HCT116 (cell line): Measurements from ENCODE around the gene TMEM74B. TPM values are rescaled to one million over a fixed set of nuclear protein-coding genes. Genes with fewer than 3 reads are reported as not detected.

Experiments used
- ATAC-seq: fragments of 200-7000 bp; cut with Tn5 transposase; 2 replicates; pipeline ENCODE4 v1.9.1; 2020; ENCODE audit warnings: mild to moderate bottlenecking, moderate library complexity
- BruUV-seq: library from RNA; stranded (reverse); fragments of 400-500 nt; replicated peaks from 2 replicates; lab custom pipeline; 2021; lab: Mats Ljungman, UMichigan
- CTCF ChIA-PET: fragments of 300-600 bp; sonication (Branson Sonifier 250); formaldehyde crosslinking; loops from one replicate; lab custom pipeline; 2021; ENCODE audit warnings: antibody characterized with exemption; lab: Charles Lee
- POLR2A ChIA-PET: fragments of 300-600, 350-600 bp; sonication (Branson Sonifier 250); formaldehyde crosslinking; loops from one replicate; lab custom pipeline; 2021; ENCODE audit warnings: antibody characterized with exemption; lab: Charles Lee
- RAD21 ChIA-PET, 2 experiments: fragments of 300-600 bp; sonication (Branson Sonifier 250); formaldehyde crosslinking; loops; one replicate each; lab custom pipeline; 2023; ENCODE audit warnings: low total read pairs in 2 of 2; ENCODE audit not compliant: uncharacterized antibody in 2 of 2, unreplicated experiment in 2 of 2, low non-redundant PET in 1 of 2; lab: Charles Lee
- DNase-seq: peaks from one replicate; pipeline ENCODE4 v3.0.0-alpha.2; 2010; ENCODE audit warnings: low read depth, low spot score
- H2AFZ ChIP-seq: fragments of 200-600 bp; shearing (Covaris generic), sonication (generic); 2 replicates; pipeline ENCODE4 v1.6.1; 2017; ENCODE audit warnings: low read depth, mixed run types, mixed read lengths, antibody characterized with exemption, low read length; ENCODE audit not compliant: poor library complexity, severe bottlenecking
- H3K27ac ChIP-seq: 2 replicates; pipeline ENCODE4 v1.5.1; 2012; ENCODE audit warnings: low read depth, low read length
- H3K27me3 ChIP-seq: fragments of 200-600 bp; sonication (generic); 2 replicates; pipeline ENCODE4 v1.6.1; 2016; ENCODE audit warnings: mixed run types, low read length, mixed read lengths; ENCODE audit not compliant: insufficient read depth
- H3K36me3 ChIP-seq, 2 experiments: fragments of 200-500 bp in 1 of 2; fragments of 200-600 bp in 1 of 2; sonication (Bioruptor generic) in 1 of 2; sonication (generic) in 1 of 2; 2 replicates each; pipeline versions ENCODE4 v1.5.1 to v1.6.1; 2014 to 2016; ENCODE audit warnings: low read length in 2 of 2, inconsistent platforms in 1 of 2, mixed read lengths in 1 of 2, mixed run types in 1 of 2; ENCODE audit not compliant: insufficient read depth in 2 of 2, control insufficient read depth in 1 of 2
- H3K4me1 ChIP-seq, 2 experiments: fragments of 200-600 bp in 1 of 2; sonication (generic) in 1 of 2; 2 replicates each; pipeline versions ENCODE4 v1.5.1 to v1.6.1; 2012 to 2017; ENCODE audit warnings: low read length in 2 of 2, inconsistent platforms in 1 of 2, mild to moderate bottlenecking in 1 of 2, mixed read lengths in 1 of 2, mixed run types in 1 of 2, moderate library complexity in 1 of 2; ENCODE audit not compliant: insufficient read depth in 2 of 2, control insufficient read depth in 1 of 2
- H3K4me2 ChIP-seq: fragments of 200-600 bp; sonication (generic); 2 replicates; pipeline ENCODE4 v1.6.1; 2017; ENCODE audit warnings: mixed run types, low read length, mixed read lengths
- H3K4me3 ChIP-seq, 2 experiments: fragments of 200-600 bp in 1 of 2; sonication (generic) in 1 of 2; replicated peaks in 1 of 2; 2 replicates each; pipeline ENCODE4 v1.5.1; 2011 to 2016; ENCODE audit warnings: low read length in 2 of 2, control low read depth in 1 of 2, low read depth in 1 of 2, mild to moderate bottlenecking in 1 of 2, mixed read lengths in 1 of 2, mixed run types in 1 of 2
- H3K79me2 ChIP-seq: fragments of 200-600 bp; sonication (generic); 2 replicates; pipeline ENCODE4 v1.6.1; 2017; ENCODE audit warnings: mild to moderate bottlenecking, mixed run types, low read length, moderate library complexity, mixed read lengths; ENCODE audit not compliant: insufficient read depth
- H3K9ac ChIP-seq: fragments of 200-600 bp; sonication (generic); 2 replicates; pipeline ENCODE4 v1.6.1; 2016; ENCODE audit warnings: low read length, mixed read lengths
- H3K9me2 ChIP-seq: fragments of 200-600 bp; sonication (generic), shearing (Covaris generic); 2 replicates; pipeline ENCODE4 v1.6.1; 2017; ENCODE audit warnings: mixed run types, mild to moderate bottlenecking, moderate library complexity; ENCODE audit not compliant: insufficient read depth
- H3K9me3 ChIP-seq, 2 experiments: fragments of 200-500 bp in 1 of 2; fragments of 200-600 bp in 1 of 2; sonication (Bioruptor generic) in 1 of 2; sonication (generic) in 1 of 2; 2 replicates each; pipeline ENCODE4 v1.6.1; 2014 to 2017; ENCODE audit warnings: low read length in 2 of 2, mixed read lengths in 2 of 2, inconsistent platforms in 1 of 2, low read depth in 1 of 2, mild to moderate bottlenecking in 1 of 2, mixed run types in 1 of 2, moderate library complexity in 1 of 2; ENCODE audit not compliant: control insufficient read depth in 1 of 2, insufficient read depth in 1 of 2
- H4K20me1 ChIP-seq: fragments of 200-600 bp; sonication (generic), shearing (Covaris generic); 2 replicates; pipeline ENCODE4 v1.6.1; 2017; ENCODE audit warnings: mixed run types, mild to moderate bottlenecking, moderate library complexity; ENCODE audit not compliant: insufficient read depth
- EZH2 ChIP-seq: fragments of 200-600 bp; sonication (generic); IDR thresholded peaks from 2 replicates; pipeline ENCODE4 v1.6.1; 2017; ENCODE audit warnings: antibody characterized with exemption, mixed run types
- EZH2phosphoT487 ChIP-seq: fragments of 200-600 bp; IDR thresholded peaks from 2 replicates; pipeline ENCODE4 v1.6.1; 2018; ENCODE audit warnings: antibody characterized with exemption, borderline replicate concordance
- FOSL1 ChIP-seq: IDR thresholded peaks from 2 replicates; pipeline ENCODE4 v1.6.1; 2012; ENCODE audit warnings: low read depth
- POLR2A ChIP-seq: IDR thresholded peaks from 2 replicates; pipeline ENCODE4 v1.7.0; 2011; ENCODE audit warnings: borderline replicate concordance; ENCODE audit not compliant: insufficient read depth, insufficient read length; ENCODE audit errors: extremely low read depth
- REST ChIP-seq: IDR thresholded peaks from 2 replicates; pipeline ENCODE4 v1.6.1; 2012; ENCODE audit warnings: low read depth
- SP1 ChIP-seq: IDR thresholded peaks from 2 replicates; pipeline ENCODE4 v1.6.1; 2012; ENCODE audit warnings: low read depth
- SRF ChIP-seq: IDR thresholded peaks from 2 replicates; pipeline ENCODE4 v1.6.1; 2012; ENCODE audit warnings: low read depth
- ZBTB33 ChIP-seq: IDR thresholded peaks from 2 replicates; pipeline ENCODE4 v1.6.1; 2011; ENCODE audit warnings: mild to moderate bottlenecking, low read length, moderate library complexity; ENCODE audit not compliant: insufficient replicate concordance; ENCODE audit errors: extremely low read depth
- ZFX ChIP-seq: fragments of 450-650 bp; IDR thresholded peaks from 2 replicates; pipeline ENCODE4 v1.6.1; 2017
- ZNF274 ChIP-seq: fragments of 200-500 bp; sonication (Bioruptor generic); IDR thresholded peaks from 2 replicates; pipeline ENCODE4 v1.6.1; 2014; ENCODE audit warnings: mild to moderate bottlenecking, low read depth, low read length, inconsistent platforms
- intact Hi-C: fragments of 100-400 bp; cut with micrococcal nuclease; formaldehyde crosslinking; loops from 2 replicates; pipeline ENCODE4 v1.10.0; 2022
- total RNA-seq: library from RNA; stranded (reverse); gene quantifications from one replicate; pipeline ENCODE4 v1.2.1, GENCODE V29; 2021; ENCODE audit not compliant: unreplicated experiment
- TF ChIP-seq, protein P1 (sequence below), 3 experiments: fragments of 200-600 bp in 1 of 3; sonication (generic) in 1 of 3; IDR thresholded peaks in 2 of 3; conservative IDR thresholded peaks in 1 of 3; 2 replicates each; pipeline ENCODE4 v1.5.1; 2012 to 2017; ENCODE audit warnings: low read depth in 2 of 3, low read length in 2 of 3, antibody characterized with exemption in 1 of 3, borderline replicate concordance in 1 of 3, control low read depth in 1 of 3, mild to moderate bottlenecking in 1 of 3, mixed read lengths in 1 of 3, mixed run types in 1 of 3, moderate library complexity in 1 of 3; ENCODE audit not compliant: insufficient read depth in 1 of 3

Gene TMEM74B
- total RNA-seq, 1 experiment from 2014 or later, result 25.7 TPM

DNA sequence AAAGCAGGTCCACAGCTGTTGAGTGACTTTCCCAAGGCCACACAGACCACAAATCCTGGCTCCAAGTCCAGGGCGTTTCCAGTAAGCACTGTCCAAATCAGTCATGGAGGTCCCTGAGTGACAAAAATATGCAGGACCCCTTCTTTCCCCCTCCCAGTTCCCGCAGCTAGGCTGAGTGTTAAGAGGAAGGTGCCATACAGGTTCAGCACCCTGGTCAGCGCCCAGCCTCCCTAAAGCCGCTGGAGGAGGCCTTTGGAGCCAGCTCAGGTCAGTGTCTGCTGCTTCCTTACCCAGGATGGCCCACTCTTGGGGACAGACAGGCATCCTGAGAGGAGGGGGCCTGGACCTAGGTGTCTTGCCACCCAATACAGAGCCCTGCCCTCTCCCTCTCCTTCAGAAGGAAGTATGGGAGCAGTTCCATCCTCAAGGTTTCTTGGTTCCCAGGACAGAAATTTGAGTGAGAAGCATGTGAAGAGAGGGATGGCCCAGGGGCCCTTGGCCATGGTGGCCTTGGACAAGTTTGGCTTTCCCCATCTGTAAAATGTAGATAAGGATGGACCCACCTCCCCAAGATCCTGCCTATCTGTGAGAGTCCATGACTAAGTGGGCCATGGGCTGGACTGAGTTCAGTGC is 13.2 kb downstream of the TMEM74B start:
- Histone ChIP-seq H3K36me3 (peaks cover 8 to 35% of the 10 kb centered on the region in 2 experiments; a peak in 3 of 4 replicates), H3K9ac (no peak overlapping the region), H3K4me2 (no peak overlapping the region), H3K27me3 (no peaks in the 10 kb centered on the region), H2AFZ (no peak overlapping the region), H3K4me1 (no peaks in the 10 kb centered on the region), H3K79me2 (no peaks in the 10 kb centered on the region), H4K20me1 (no peaks in the 10 kb centered on the region), H3K27ac (no peak overlapping the region), H3K4me3 (no peak overlapping the region), H3K9me3 (no peaks in the 10 kb centered on the region), H3K9me2 (no peaks in the 10 kb centered on the region)
- intact Hi-C loops, result no loop called here
- ChIA-PET POLR2A (no interaction called here), CTCF (no interaction called here), RAD21 (no interaction called here)
- ATAC-seq, result 0 out of 2 replicates have a peak, but pooled peaks have one; percentile 34
- BruUV-seq, result no TSS peak
- TF ChIP-seq SRF (no peak), EZH2phosphoT487 (no peak), REST (peak; percentile 82)
- DNase-seq, result no peak

- H3K4me1 ChIP-seq, result no peaks in the 10 kb centered on the region
- H3K9me3 ChIP-seq, result no peaks in the 10 kb centered on the region
- TF ChIP-seq ZFX, result no peak
- no peak for TF ChIP-seq FOSL1
- no peak for TF ChIP-seq ZNF274
- TF ChIP-seq SP1, result no peak
- TF ChIP-seq EZH2, result no peak
- no peak for TF ChIP-seq POLR2A
- TF ChIP-seq EZH2phosphoT487, result no peak
- TF ChIP-seq ZBTB33, result no peak
- no peak for TF ChIP-seq SRF
- TF ChIP-seq, protein P1, sequence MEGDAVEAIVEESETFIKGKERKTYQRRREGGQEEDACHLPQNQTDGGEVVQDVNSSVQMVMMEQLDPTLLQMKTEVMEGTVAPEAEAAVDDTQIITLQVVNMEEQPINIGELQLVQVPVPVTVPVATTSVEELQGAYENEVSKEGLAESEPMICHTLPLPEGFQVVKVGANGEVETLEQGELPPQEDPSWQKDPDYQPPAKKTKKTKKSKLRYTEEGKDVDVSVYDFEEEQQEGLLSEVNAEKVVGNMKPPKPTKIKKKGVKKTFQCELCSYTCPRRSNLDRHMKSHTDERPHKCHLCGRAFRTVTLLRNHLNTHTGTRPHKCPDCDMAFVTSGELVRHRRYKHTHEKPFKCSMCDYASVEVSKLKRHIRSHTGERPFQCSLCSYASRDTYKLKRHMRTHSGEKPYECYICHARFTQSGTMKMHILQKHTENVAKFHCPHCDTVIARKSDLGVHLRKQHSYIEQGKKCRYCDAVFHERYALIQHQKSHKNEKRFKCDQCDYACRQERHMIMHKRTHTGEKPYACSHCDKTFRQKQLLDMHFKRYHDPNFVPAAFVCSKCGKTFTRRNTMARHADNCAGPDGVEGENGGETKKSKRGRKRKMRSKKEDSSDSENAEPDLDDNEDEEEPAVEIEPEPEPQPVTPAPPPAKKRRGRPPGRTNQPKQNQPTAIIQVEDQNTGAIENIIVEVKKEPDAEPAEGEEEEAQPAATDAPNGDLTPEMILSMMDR (IDR thresholded peaks at IDR 0.05 in 2 of 3, conservative IDR thresholded peaks at IDR 0.05 in 1 of 3; ENCODE audit: borderline replicate concordance in 1 of 3, insufficient read depth in 1 of 3, low read depth in 2 of 3, low read length in 2 of 3), result no peak
- intact Hi-C loops, result no loop called here
- no peak overlapping the region for H3K4me3 ChIP-seq
- H3K9me2 ChIP-seq, result no peaks in the 10 kb centered on the region
- H3K4me2 ChIP-seq, result no peak overlapping the region
- no peak for DNase-seq
- ChIA-PET CTCF (no interaction called here), POLR2A (no interaction called here), RAD21 (no interaction called here)
- peaks cover 23 to 52% of the 10 kb centered on the region in 2 experiments for H3K36me3 ChIP-seq
- no TSS peak for BruUV-seq
- H3K9ac ChIP-seq, result no peak overlapping the region
- no peaks in the 10 kb centered on the region for H3K79me2 ChIP-seq
- no peak overlapping the region for H2AFZ ChIP-seq
- H3K27me3 ChIP-seq, result no peaks in the 10 kb centered on the region
- H4K20me1 ChIP-seq, result no peaks in the 10 kb centered on the region
- H3K27ac ChIP-seq, result no peak overlapping the region
- no peak for ATAC-seq
Observed at GRCh38 chr20:1169224-1169623, 15.6 kb downstream of the TMEM74B start.
